HEK293T (cell line): ENCODE data around the gene ATR.
"Not testable (repeated sequence)": the region's sequence is repeated elsewhere in the genome, so short reads cannot be mapped to it uniquely, and the experiment has no call there.

ENCODE experiments used
- NFRKB ChIP-seq: fragments of 450-650 bp; IDR thresholded peaks from 2 replicates; pipeline ENCODE4 v1.6.1; 2016; ENCODE audit warnings: mild to moderate bottlenecking, moderate library complexity
- SP1 ChIP-seq: fragments of 450-650 bp; IDR thresholded peaks from 2 replicates; pipeline ENCODE4 v1.6.1; 2017

DNA sequence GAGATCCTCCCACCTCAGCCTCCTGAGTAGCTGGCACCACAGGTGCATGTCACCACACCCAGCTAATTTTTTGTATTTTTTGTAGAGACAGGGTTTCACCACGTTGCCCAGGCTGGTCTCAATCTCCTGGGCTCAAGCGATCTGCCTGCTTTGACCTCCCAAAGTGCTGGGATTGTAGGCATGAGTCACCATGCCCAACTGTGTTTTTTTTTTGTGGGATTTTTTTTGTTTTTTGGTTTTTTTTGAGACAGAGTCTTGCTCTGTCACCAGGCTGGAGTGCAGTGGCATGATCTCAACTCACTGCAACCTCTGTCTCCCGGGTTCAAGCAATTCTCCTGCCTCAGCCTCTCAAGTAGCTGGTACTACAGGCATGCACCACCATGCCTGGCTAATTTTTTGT, 9.1 kb downstream of the ATR start:
- not testable (repeated sequence) for TF ChIP-seq SP1, NFRKB
